Nucleus accumbens (tissue), 56 donors: Measurements from ENCODE around the gene GPR176.
A peak's percentile ranks its signal among the peaks of the same experiment; 100 is the strongest.

ENCODE experiments used
- DNase-seq, 56 donors: peaks; one replicate each; lab custom pipeline; 2025; lab: John Stamatoyannopoulos, UW

The GPR176 gene, protein sequence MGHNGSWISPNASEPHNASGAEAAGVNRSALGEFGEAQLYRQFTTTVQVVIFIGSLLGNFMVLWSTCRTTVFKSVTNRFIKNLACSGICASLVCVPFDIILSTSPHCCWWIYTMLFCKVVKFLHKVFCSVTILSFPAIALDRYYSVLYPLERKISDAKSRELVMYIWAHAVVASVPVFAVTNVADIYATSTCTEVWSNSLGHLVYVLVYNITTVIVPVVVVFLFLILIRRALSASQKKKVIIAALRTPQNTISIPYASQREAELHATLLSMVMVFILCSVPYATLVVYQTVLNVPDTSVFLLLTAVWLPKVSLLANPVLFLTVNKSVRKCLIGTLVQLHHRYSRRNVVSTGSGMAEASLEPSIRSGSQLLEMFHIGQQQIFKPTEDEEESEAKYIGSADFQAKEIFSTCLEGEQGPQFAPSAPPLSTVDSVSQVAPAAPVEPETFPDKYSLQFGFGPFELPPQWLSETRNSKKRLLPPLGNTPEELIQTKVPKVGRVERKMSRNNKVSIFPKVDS

DNA sequence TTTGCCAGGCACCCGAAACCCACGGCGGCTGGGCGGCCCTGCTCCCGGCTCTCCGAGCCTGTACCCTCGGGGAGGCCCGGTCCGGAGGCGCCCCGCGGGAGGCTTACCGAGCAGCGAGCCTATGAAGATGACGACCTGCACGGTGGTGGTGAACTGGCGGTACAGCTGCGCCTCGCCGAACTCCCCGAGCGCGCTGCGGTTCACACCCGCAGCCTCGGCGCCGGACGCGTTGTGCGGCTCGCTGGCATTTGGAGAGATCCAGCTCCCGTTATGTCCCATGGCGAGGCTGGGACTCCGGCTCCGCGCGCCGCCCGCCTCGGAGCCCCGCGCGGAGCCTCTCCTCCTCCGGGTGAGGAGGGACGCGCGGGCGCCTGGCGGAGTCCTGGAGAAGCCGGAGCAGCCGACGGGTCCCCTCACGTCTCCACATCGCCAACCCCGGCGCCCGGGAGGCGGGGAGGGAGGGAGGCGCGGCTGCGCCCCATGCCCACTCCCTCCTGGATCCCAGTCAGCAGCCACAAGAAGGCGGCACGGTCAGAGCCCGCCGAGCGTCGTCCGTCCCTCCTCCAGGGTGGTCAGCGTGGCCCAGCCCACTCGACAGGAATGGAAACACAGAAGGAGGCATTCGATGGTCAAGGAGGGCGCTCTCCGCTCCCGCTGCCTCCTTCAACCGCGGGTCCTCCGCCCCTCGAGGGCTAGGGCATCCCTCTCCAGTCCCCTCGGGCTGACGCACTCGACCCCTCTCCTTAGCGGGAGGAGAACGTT lies at the start of gene GPR176:
TSS of gene GPR176 (minus strand) at position 519 of the 762 bp plus-strand sequence. CDS start at position 279, 240 bp downstream.
- peak in 37 of 56 donors; percentile 1 to 77 (median 31) for DNase-seq

DNA sequence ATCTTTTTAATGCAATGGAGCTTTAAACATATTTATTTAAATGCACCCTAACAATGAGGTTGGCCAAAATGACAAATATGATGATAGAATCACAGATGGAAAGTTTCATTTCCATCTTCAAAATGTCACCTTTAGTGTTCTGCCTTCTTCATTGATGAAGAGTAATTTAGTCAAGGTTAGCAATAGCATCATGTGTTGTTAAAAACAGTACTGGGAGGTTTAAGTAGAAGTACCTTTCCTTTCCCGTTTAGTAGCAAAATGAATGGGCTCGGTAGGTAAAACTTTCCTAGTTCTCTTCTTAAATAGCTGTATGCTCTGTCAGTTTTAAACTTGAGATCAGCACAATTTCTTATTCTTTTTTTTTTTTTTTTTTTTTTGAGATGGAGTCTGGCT lies 48.9 kb upstream of the GPR176 start:
- DNase-seq: no peak

DNA sequence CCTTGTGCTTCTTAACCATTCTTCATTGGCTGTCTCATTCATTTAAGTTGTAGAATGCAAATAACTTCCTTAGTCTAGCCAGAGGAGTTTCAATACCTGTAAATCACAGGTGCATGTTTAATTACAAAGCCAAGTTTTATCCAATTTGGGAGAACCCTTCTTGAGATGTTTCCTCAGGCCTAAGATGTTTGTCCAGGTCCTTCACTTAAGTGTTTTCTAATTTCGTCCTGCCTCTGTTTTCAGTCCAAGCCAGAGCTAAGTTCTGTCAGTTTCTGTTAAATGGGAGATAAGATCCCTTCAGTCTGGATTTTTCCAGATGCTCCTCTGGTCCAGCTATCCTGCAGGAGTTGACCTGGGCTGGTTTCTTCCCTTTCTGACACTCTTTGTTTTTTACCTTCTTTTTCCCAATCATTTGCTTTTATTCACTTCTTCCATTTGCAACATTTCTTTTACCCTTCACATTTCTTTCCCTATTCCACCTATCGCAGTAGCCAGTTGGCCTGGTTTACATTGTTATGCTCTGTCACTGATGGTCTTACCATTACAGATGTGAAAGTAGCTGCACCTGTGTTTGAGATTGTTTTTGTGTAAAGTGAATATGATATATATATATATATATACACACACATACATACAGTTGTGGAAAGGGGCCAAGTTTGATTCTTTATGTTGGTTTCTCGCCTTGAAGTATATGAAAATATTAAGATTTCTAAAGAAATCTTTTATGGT lies 48.4 kb upstream of the GPR176 start:
- DNase-seq: no peak

DNA sequence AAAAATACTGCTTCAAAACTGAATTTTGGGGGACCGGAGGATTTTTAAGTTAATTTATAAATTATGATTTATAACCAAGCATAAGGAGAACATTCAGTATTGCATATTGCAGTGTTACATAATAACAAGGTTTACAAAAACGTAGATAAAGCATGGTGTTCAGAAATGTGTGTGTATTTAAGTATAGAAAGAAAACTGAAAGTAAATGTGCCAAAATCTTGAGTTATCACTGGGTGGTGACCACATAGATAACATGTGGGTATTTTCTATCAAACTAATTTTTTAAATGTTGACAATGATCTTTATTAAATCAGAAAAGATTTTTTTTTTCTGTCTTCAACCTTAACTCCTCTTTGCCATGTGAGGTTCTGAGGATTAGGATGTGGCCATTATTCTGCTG lies 46.5 kb upstream of the GPR176 start:
- DNase-seq: no peak

DNA sequence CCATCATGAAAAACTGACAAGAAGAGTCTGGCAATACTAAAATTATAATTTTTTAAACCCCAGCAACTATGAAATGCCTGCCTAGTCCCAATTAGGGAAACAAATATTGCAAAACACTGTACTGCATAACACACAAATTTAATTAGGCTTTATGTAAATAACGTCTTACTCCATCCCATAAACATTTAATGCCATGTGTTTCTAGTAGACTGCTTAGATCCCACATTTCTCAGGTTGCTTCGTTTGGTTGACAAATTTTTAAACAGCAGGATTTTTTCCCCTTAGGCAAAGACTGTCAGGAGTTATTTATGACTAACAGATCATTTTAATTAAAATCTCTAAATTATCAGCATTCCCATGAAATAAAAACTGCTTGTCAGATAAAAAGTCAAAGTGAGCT lies 43.7 kb upstream of the GPR176 start:
- no peak for DNase-seq

DNA sequence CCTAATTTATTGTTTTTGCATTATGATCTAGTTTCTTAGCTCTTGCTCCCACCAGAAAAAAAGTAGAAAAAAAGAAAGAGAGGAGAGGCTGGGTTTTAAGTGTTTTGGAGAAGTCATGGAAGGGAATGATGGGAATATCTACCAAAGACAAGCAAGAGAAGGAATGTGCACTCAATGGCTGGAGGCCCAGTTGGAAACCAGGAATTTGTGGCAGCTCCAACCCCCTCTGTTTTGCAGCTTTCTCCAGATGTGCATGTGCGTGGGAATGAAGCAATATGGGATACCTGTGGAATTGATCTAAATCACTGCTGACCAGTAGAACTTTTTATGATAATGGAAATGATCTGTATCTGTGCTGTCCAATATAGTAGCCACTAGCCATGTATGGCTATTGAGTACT lies 41.0 kb upstream of the GPR176 start:
- no peak for DNase-seq

DNA sequence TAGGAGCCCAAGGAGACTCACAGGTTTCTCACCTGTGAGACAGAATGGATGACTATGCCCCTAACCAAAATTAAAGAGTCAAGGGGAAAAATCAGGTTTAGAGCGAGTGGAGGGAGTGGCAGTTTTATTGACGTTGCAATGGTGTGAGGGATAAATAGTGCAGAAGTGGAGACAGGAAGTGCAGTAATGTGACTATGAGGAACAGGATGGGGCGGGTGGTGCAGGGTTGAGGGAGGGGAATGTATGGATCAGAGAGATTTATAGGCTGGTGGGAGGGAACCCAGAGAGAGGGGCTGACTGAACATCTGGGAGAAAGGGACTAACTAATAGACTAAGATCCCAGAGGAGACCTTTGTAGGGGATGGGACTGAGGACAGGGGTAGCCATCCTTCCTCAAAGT lies 40.3 kb upstream of the GPR176 start:
- no peak for DNase-seq

DNA sequence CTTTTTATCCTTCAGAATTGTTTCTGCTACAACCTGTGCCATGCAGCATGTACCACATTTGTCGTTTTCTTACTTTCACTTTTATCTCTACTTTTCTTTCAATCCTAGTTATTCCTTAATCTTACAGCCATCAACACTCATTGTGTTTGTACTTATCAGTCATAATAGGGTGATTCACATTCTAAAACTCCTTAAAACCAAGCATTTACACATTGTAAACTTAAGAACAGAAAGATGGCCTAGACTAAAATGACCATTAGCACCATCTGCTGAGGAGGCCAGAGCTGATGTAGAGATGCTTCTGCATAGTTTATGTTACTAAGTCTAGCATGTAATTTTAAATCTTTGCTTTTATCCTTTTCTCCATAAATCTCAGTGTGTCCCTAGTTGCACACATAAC lies 39.3 kb upstream of the GPR176 start:
- no peak for DNase-seq

DNA sequence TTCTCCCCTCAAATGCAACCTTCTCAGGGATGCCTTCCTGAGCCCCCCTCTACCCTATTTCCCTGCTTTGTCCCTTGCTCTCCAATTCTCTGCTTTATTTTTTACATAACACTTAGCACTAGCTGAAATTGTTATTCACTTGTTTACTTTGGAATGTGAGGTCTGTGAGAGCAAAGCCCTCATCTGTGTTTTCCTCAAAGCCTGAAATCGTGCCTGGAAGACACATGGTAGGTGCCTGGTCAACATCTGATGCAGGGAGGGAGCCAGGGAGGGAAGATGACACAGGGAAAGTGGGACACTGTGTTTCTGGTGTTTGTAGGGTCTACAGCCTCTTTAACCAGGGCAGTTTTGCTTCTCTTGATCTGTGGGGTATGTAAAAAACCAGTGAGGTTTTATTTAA lies 37.4 kb upstream of the GPR176 start:
- no peak for DNase-seq

DNA sequence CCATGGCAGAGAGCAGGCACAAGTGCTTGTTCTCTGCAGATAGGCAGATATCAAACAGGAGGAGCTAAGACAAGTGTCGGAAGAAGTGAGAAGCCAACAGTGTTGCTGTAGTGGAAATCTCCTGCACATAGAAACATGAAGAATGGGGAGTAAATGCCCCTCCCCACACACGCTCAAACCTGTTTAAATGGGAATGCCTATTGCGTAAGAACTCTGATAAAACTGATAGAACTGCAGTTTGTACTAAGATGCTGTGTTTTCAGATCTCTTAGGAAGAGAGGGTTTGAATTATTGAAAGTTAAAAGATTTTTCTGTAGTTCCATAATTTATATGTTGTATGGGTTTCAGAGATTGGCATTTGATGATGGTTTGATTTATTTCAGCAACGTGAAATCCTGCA lies 33.5 kb upstream of the GPR176 start:
- DNase-seq: no peak

DNA sequence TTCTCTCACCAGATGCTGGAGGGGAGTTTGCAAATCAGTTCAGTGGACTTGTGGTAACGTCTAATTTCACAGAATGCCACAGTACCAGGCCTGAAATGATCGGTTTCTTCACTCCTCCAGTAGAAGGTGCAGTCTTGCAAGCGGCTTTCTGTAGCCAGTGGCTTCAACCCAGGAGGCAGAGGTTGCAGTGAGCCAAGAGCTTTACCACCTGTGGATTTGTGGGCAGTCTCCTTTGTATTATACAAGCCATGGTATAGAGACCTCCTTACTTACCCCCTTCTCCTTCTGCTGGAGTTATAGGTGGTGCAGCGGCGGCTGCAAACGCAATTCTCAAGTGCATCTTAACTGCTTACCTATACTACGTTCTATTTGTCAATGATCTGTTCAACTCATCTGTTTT lies 31.5 kb upstream of the GPR176 start:
- DNase-seq: no peak

DNA sequence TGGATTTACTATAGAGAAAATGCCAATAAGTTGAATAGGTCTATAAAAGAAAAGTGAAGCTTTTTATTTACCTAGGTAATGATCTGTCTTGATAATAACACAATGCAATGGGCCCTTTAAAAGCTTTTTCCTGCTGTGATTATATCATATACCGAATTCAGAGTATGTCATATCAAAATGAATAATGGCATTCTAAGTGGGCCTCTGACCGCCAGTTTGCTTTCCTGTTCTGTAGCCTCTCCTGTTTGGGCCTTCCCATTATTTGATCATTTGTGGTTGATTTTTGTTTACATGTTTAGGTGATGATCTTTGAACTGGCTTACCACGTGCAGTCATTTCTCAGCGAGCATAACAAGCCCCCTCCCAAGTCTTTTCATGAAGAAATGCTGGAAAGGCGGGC lies 28.8 kb upstream of the GPR176 start:
- DNase-seq: no peak

DNA sequence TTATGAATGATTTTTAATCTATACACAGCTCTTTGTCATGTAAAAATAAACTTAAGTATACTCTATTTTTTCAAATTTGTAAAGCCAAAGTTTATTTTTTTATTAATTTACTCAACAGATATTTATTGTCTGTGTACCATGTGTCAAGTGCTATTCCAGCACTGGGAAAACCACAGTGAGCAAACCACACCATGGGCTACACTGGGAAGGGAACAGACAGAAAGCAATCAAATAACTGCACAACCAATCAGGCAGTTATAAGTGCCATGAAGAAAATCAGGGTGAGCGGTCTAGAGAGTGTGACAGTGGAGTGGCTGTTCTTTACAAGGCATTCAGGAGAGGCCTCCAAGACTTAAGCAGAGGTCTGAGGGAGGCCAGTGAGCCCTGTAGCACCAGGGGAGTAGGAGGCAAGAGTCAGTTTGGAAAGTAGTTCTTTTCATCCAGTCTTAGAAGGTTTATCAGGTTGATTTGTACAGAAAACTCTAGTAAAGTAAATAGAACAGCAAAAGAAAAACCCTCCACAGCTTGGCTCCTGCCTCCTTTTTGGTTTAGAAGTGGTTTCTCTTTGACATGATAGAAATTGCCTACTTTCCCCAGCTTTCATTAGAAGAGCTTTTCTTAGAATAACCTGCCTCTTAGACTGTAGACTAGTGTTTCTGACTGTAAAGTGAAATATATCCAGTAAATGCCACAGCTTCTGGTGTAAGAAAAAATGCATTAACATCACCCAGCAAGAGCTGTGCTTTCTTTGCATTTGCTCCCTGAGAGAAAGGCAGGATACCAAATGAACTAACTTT lies 27.5 kb upstream of the GPR176 start:
- DNase-seq: no peak

DNA sequence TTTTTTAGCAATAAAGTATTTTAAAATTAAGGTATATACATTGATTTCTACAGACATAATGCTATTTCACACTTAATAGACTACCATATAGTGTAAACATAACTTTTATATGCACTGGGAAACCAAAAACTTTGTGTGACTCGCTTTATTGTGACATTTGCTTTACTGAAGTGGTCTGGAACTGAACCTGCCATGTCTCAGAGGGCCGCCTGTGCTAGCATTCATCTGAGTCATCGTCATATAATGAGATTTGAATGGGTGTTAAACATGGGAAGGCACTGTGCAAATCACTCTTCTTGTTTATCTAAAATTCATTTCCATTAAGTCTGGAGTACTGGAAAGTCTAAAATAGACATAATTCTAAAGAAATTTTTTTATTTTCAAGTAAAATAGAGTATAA lies 26.8 kb upstream of the GPR176 start:
- DNase-seq: peak in 3 of 56 donors; percentile 4 to 14 (median 13)

DNA sequence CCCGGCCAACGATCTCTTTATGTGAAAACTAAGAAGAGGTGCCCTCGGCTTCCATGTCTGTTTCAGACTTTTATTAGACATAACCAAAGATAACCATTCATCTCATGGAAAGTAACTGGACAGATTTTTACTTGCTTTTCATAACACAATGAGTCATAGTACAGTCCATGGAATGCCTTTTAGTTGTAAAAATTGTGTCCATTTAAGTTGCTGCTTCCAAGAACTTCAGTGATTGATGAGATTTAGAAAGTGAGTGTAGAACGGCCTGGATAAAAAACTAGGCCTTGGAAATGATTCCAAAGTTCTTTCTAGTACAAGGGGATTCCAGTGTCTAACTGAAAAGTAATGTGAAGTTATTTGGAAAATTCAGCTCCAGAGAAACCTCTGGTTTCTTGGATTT lies 24.7 kb upstream of the GPR176 start:
- DNase-seq: no peak

DNA sequence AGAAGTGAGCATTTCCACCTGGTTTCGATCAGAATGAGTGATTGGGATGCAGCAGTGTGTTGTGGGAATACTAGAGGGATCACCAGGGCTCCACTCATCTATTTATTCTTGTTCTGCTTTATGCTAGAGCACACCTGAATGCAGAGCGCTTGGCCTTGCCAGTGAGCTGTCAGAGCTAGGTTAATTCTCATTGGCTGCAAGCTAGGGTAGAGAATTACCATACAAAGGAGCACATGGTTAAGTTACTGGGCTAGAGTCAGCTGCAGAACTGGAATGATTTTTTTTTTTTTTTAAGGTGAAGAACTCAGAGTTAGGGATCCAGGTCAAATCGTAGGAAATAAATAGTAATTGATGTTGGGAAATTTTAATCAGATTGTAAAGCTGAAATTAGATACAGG lies 22.7 kb upstream of the GPR176 start:
- peak in 1 of 56 donors; percentile 7 for DNase-seq

DNA sequence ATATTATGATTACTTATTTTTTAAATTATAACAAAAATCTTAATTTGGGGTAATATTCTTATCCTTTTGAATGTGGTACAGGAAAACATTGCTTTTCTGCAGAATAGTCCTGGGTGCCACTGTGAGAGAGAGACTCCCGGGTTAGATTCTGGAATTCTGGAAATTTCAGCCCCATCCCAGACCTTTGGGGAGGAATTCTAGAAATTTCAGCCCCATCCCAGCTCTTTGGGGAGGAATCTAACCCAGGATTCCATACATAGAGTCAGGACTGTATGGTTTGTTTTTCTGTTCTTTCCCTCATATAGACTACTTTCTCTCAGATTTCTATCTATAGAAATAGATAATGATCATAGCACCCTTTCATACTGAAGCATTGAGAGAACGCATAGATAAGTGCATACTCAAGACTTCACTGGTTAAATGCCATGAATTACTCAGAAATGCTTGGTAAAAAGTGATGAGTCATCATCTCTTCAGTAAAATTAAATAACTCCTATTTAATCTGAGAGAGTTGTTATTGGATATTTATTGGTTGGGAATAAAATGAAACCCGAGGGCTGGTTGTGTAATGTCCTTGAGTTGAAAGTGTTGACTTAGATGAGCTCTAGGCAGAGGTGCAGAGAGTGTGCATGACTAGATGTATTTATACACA lies 22.2 kb upstream of the GPR176 start:
- no peak for DNase-seq

DNA sequence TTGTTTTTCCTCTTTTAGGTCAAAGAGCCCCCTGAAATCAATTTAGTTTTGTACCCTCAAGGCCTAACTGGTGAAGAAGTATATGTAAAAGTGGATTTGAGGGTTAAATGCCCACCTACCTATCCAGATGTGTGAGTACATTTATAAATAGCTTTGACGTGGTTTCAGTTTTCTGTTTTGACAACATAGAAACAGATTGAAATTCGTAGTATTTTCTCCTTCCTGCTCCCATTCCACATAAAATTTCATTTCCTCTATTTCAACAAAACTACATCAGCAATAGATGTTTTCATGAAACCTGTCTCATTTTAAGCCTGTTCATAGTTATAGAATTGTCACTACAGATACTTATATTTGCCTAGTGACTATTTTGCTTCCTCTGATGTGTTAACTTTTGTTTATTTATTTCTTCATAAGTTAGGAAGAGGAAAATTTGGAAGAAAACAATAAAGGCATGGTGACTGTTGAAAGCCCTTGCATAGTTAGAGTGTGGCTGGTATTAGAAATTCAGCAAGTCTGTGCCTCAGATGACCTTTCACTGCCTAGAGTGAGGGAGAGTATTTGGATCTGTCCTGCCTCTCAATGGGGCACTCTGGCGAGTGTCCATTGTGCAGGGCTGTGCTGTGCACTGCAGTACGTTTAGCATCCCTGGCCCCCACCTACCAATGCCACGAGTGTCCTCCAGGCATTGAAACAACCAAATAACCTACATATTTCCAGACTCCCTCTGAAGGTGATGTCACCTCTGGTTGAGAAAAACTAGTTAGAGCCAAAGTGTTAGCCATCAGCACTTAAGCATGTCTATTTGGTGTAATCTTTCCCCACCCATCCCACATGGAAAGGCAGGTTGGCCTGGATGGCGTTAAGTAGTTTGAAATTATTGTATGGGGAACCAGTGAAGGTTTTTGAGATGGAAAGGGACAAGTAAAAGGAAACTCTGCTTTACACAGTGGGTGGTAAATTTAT lies 19.7 kb upstream of the GPR176 start:
- no peak for DNase-seq

DNA sequence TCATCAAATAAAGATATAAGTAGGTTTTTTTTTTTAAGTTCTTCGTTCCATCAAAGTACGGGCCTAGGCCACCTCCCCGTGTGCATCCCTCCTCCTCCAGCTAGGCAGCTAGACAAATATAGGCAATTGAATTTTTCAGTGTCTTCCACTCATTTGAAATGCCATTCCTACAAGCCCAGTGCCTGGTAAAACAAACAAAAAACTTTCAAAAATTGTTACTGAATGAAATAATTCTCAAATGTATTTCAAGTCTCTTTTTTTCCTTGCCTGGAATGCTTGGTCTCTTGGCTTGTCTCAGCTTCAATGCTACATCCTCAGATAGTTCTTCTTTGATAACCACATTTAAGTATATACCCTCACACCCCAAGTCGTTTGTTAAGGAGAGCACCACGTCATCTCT lies 17.6 kb upstream of the GPR176 start:
- DNase-seq: no peak
